ENCODE data around the gene KCND3.

Gene KCND3

GRCh38 chr1:111723871-111724270, 265.6 kb downstream of the KCND3 start:
- DNase-seq (ENCODE audit: low spot score) = no peak

- peak; percentile 31 for DNase-seq (ENCODE audit: low spot score)
Observed at GRCh38 chr1:111723091-111723806, 266.2 kb downstream of the KCND3 start.

DNA sequence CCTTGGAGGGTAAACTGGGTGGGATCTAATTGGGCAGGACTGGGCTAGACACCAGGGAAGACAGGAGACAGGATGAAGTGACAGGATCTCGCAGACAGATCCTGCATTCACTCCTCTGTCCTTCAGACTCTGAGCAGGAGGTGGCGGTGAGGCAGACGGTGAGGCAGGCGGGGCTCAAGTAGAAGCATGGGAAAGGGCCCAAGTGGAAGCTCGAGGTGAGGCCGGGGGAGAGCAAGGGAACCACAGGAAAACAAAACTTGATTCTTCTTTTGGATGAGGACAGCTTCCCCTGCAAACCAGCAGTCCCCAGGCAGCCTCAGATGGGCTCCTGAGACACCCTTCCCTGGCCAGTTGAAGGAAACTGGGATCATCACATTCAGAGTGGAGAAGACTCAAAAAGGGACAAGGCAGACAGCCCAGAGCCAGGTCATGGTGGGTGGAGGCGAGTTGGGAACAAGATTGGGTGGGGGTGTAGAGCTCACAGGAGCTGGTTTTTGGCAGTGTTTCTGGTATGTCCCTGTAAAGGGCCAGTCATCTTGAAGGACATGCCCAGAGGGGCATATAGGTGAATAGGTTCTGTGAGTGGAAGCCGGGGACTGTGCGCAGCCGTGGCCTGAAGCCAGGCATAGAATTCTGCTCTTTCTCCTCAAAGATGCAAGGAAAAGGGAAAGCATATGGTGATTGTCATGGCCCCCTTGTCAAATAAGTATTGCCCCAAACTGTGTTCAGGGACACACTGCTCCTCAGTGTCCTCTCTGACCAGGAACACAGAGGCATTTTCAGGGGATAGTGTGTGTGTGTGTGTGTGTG, 268.3 kb downstream of the KCND3 start:
- no peak for DNase-seq (ENCODE audit: low spot score)

All from CD4-positive, alpha-beta T cell treated with Interleukin-2 at 100 ng/mL for 4 hours (primary cell).